ENCODE measurements around the gene ERC2.

The ERC2 gene

GRCh38 chr3:55507808-55508207 lies 960.5 kb downstream of the ERC2 start:
- DNase-seq = no peak

DNA sequence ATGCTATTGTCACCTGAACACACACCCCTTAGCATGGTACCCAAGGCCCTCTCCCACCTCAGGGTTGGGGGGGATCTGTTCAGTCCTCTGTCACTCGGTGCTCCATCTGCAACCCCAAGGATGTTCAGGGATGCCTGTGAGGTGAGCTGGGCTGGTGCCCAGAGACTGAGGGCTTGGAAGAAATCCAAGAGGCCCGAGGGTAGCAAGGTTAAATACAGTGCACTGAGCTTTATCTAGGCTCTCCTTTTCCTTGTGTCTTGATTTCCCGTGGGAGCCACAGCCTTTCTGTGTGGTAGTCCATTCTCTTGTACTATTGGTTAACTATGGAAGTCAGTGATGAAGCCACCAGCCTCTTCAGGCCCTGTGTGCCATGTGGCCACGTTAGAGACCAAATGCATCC lies 962.5 kb downstream of the ERC2 start:
- no peak for DNase-seq

DNA sequence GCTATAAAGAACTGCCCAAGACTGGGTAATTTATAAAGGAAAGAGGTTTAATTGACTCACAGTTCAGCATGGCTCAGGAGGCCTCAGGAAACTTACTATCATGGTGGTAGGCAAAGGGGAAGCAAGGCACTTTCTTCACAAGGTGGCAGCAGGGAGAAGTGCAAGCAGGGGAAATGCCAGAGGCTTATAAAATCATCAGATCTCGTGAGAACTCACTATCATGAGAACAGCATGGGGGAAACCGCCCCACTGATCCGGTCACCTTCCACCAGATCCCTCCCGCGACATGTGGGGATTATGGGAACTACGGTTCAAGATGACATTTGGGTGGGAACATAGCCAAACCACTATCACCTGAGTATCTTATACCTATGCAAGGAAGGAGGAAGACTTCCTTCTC lies 963.2 kb downstream of the ERC2 start:
- peak; percentile 26 to 55 (median 46) for DNase-seq

- no peak for DNase-seq
Observed at GRCh38 chr3:55501905-55502304, 966.4 kb downstream of the ERC2 start.

DNA sequence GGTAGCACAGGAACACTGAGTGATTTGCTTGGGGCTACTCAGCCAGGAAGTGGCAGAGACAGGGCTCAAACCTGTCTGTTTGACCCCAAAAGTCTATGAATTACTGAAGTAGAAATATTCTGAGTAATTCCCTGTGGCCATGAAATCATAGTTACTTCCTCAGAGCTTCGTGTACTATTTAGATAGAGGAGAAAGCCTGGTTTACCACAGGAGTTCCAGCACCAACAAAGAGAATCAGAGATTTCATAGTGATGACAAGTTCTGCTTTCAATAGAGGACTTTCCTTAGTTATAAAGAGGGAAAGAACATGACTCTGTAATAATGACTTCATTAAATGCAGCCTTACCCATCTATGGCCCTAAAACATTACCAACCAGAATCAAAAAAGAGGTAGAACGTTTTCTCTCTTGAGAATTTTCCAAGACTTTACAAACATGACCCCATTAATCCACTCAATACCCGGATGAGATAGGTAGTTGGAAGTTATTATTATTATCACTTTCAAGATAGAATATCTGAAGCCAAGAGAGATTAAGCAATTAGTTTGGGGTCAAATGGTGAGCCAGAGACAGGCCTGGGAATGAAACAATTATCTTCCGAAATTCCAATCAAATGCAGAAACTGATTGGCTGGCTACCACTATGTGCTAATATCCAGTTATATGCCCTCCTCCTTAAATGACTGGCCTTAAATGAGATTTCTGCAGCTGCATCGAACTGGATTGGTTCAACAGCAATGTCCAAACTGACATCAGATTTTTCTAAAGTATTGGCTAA lies 967.5 kb downstream of the ERC2 start:
- DNase-seq = no peak

DNA sequence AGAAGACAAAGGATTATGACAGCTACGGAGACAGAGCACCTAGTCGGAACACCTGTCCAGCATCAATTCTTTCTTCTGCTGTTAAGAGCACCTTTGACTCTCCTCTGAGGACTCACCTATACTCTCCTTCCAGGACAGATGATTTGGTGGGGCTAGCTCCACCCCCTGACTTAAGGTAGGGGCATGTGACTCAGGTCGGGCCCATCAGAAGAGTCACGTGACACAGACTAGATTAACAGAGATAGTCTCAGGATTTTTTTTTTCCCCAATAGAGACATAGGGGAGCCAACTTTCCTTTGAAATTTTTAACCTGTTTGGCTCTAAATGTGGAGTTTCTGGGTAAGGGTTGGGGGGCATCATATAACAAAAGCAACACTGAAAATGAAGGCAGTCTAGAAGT lies 969.7 kb downstream of the ERC2 start:
- no peak for DNase-seq

GRCh38 chr3:55497250-55497649 lies 971.0 kb downstream of the ERC2 start:
- DNase-seq = no peak

DNA sequence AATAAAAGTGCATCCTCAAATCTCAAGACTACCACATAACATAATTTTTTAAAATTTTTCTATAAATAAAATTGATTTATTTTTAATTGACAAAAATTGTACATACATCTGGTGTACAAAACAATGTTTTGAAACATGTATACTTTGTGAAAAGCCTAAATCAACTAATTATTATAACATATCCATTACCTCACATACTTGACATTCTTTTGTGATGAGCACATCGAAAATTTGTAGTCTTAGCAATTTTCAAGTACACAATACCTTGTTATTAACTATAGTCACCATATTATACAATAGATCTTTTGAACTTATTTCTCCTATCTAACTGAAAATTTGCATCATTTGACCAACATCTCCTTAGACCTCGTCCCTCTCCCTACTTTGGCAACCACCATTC lies 973.3 kb downstream of the ERC2 start:
- no peak for DNase-seq

GRCh38 chr3:55492976-55493375 lies 975.3 kb downstream of the ERC2 start:
- DNase-seq = no peak

GRCh38 chr3:55491296-55491816 lies 976.9 kb downstream of the ERC2 start:
- no peak for DNase-seq

DNA sequence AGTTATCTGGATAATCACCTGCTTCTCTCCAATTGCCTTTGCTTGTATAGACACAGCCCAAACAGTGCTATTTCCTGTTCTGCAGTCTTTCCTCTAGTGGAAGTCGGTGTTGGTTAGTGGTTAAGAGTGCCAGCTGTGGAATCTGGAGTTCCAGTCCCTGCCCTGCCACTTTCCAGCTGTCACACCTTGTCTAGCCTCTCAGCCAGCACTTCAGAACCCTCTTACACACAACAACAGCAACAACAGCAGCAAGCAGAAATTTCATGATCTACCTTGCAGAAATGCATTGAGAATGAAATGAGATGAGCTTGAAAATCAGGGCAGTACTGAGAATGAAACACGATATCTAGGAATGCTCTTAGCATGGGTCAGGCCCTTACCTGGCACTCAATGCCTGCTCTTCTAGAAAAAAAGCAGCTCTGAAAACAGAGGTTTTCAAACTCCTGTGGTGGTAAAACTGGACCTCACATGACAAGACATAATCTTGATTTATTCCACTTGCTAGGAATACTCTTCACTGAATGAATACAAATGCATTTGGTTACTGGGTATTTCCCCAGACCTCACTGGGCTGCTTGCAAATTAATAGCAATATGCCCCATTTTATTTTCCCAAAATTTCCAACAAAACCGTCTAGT lies 977.9 kb downstream of the ERC2 start:
- no peak for DNase-seq

- DNase-seq = no peak
Observed at GRCh38 chr3:55489798-55490132, 978.5 kb downstream of the ERC2 start.

DNA sequence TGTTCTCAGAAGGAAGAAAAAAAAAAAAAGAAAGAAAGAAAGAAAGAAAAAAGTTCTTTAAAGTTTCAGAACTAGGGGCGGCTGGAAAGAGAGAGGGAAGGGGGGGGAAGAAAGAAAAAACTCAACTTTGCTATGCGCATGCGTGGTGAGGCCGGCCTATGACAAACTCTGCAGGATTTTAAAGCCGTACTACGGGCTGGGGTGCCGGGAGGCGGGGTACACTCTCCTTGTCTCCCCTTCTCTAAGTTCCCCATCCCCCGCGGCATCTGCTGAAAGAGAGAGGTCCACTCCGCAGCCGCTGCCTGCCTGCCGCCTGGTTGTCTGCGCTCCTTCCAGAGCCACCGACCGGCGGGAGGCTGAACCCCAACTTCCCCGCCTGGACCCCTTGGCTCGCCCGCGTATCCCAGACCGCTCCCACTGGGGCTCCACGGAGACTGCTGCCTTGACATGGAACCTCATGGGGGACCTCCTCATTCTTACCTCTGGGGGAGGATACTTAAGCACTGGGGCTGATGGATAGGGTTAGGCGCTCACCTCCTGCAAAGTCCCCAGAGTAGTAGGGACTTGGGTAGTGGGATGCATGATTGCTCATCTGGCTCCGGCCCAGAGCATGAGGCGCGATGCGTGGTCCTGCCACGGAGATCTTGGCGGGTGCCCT lies 979.7 kb downstream of the ERC2 start:
- DNase-seq = peak; percentile 65 to 77 (median 72)

DNA sequence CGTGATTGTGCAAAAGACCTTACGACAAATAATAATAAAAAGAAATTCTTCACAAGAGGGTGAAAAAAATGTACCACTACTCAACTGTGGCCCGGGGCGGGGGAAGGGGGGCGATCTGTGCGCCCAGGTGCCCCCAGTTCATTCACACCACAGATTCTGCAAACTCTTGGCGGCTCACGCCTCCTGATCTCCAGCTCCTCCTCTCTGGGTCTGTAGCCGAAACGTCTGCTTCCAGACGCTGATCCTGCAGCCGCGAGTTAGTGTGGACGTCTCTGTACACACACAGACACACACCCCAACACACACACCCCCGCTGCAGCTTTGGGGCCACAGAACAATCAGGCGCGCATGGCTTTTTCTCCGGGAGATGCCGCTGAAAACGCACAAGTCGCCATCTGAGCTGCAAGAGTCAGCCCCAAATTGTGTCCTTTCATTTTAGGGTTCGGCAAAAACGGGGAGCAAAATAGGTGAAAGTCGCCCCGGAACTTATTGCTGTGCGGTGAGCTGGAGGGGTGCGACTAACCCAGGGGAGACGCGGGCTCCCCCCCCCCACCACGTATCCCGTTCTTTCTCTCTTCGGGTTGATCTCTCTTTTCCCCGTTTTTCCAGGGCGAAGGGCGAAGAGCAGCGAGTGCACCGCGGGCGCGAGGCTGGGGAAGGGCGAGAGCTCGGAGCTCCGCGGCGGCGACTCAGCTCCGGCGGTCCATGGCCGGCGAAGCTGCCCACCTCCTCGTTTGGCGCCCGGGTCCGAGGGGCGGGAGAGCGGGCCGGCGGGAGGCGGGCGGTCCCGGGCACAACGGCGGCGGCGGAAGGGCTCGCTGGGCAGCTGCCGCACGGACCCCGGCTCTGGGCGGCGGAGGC lies 980.7 kb downstream of the ERC2 start:
- peak; percentile 38 to 50 (median 44) for DNase-seq

GRCh38 chr3:55486857-55487380 lies 981.3 kb downstream of the ERC2 start, which contains the start of gene WNT5A:
TSS of gene WNT5A (minus strand) at chr3:55487306. CDS start at chr3:55486985, 321 bp downstream.
- DNase-seq = peak in 2 of 4 experiments; percentile 44 to 45

GRCh38 chr3:55486101-55486856 lies 982.0 kb downstream of the ERC2 start:
- peak in 2 of 4 experiments; percentile 20 to 31 for DNase-seq

- peak; percentile 74 to 90 (median 82) for DNase-seq
Observed at GRCh38 chr3:55484801-55485791, 983.2 kb downstream of the ERC2 start.

- no peak for DNase-seq
Observed at GRCh38 chr3:55484191-55484689, 984.0 kb downstream of the ERC2 start.

DNA sequence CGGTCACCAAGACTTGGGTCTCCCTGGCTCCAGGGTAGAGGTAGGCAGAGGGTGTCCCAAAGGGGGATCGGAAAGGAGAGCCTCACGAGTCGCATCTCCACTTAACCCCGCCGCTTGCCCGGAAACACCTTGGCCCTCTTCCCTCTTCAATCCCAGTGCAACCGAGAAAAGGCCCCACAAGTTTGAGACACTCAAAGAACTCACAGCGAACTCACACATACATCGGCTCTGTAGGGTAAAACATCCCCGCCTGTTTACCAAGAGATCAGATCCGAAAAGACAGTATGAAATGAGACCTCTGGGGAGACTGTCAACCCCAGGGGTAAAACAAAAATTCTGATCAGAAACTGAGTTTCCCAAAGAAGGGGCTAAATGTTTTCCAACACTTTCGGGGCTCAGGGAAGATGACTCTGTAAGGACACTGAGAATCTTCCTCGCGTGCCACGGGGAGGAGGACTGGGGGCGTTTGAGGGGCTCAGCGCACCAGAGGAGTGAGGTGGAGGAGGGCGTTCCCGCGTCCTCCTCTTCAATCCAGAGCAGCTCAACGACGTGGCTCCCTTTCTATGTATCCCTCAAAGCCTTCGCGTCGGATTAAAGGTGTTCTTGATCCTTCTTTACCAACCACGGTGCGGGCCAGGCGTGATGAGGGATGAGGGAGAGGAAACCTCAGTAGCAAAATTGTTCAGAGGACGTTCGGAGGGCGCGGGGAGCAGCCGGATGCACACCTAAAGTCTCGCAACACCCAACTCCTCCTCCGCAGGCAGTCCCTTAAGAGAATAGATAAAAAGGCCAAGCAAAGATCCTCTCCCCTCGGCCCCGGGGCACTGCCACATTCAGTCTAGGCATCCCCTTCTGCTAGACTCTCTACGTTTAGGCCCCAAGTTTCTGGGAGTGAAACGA lies 984.8 kb downstream of the ERC2 start:
- no peak for DNase-seq

Data from suppressor macrophage (primary cell).